HL-60/S4 treated with retinoic acid at 250 ng/mL for 4 days and 3 days (cell line): ENCODE results near the gene GBGT1.

Source experiments
- in situ Hi-C: fragments of 300-500 bp; cut with MboI; formaldehyde crosslinking; loops from 2 replicates; pipeline ENCODE4 v1.7.0; 2022; ENCODE audit warnings: low sequenced_read_pairs

The GBGT1 gene

GRCh38 chr9:133146746-133147411 is 16.8 kb downstream of the GBGT1 start:
- in situ Hi-C loops = no loop called here

DNA sequence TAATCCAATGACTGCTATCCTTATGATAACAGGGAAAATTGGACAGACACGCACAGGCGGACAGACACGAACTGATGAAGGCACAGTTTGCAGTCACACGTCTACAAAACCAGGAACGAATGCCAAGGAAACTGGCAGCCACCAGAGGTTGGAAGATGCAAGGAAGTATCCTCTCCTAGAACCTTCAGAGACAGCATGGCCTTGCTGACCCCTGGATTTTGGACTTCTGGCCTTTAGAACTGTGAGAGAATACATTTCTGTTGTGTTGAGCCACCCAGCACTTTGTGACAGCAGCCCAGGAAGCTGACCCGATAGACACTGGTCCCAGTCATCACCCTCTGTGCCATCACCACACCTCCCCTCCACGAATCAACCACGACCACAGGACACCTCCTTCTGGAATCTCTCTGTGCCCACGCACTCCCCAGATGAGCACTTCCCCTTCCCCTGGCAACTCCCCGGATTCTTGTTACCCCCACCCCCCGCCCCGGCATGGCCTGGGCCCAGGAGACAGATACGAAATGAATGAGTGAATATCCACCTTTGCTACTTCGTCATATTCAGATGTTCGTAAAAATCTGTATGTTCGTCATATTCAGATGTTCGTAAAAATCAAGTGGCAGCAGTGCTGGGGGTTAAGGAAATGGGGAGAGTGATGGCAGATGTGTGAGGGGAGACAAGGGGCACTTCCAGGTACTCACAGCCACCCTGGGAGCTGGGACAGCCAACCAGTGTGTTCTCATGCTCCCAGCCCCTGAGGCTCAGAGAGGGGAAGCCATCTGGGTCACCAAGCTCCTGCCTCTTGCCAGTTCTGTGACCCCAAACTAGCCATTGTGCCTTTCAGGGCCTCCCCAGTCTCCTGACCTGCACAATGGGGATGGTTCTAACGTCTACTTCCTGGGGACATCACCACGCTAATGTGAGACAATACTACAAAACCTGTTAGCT is 18.5 kb downstream of the GBGT1 start:
- in situ Hi-C loops = no loop called here

DNA sequence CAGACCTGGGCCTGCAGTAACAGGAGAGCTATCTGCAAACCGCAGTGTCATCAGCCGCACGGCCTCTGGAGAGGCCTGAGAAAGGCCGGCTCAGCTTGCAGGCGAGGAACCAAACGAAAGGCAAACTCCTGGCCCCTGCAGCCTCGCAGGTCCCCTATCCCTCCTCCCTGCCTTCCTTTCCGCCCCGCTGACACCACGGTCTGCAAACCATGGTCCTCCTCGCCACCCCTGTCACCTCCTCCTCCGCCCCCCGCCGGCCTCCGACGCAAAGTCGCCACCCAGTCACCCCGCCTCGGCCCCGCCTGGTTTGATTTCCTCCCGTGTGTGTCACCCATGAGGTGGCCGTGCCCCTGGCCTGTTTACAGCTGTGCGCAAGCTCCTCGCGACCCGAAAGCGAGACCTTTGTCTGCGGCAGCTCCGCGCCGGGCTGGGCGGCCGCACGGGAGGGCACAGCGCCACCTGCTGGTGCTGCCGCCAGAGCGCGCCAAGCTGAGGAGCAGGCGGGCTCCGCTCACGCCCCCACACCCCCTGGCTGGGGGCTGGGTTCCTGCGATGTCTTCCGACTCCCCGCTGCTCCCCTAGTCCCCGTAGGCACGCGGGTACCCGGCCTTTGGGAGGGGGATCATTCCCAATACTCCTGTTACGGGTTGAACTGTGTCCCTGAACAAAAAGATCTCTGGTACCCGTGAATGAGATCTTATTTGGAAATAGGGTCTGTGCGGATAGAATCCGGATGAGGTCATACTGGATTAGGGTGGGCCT is 19.4 kb downstream of the GBGT1 start:
- in situ Hi-C loops = no loop called here

- in situ Hi-C loops = no loop called here
Measured at GRCh38 chr9:133143639-133144141, 20.0 kb downstream of the GBGT1 start.

- in situ Hi-C loops = no loop called here
Measured at GRCh38 chr9:133142684-133143622, 20.8 kb downstream of the GBGT1 start.

- in situ Hi-C loops = no loop called here
Measured at GRCh38 chr9:133141833-133142595, 21.7 kb downstream of the GBGT1 start.

DNA sequence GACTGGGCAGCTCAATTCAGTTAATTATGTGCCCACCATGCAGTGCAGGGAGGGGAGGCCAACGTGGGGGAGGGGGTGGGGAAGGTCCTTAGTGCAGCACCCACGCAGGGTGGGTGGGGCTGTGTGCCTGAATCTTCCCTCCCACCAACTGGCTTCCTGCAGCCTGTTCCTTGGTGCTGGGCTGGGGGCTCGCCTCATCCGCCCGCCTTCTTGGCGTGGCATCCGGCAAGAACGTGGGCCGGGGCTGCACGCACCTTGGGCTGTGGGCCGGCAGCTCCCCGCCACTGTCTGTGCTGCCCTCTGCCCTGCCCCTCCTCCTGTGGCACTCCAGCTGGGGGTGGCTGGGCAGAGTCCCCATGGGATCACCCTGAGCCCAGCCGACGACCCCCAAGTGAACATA is 23.1 kb downstream of the GBGT1 start:
- in situ Hi-C loops = no loop called here

- in situ Hi-C loops = no loop called here
Measured at GRCh38 chr9:133140174-133140505, 23.6 kb downstream of the GBGT1 start.

DNA sequence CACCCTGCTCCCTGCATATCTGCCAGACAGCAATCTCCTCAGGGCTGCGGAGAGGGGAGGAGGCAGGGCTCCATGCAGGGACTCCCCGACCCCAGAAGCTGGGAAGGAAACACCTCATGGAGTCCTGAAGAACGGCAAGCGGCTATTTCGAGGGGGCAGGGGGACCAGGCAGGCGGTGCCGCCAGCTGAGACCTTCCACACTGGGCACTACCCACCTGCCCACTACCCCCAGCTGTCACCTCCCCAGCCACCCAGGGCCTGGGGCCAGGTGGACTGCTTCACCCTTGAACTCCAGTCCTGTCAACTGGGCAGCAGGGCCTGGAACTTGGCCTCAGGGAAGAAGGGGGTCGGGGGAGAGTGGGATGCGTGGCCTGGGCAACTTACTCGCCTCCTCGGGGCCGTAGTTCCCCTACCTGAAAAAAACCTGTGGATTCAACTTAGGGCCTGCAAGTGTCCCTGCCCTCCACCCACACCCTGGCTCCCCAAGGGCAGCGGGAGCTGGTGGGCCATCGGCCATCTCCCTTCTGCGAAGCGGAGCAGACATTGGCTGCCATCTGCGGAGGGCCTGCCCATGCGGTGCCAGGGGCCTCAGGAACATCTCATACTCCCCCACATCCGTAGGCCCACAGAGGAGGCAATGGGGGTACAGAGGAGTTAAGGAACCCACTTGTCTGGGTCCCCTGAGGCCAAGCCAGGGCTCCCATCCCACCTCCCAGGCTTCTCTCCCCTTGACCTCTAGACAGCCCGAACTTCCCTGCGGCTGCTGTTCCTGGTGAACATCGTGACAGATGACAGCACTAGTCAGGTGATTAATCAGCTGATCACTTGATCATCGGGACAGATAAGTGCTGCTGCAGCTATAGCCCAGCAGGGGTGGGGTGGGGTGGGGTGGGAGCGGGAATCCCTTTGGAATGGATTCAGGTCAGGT is 24.2 kb downstream of the GBGT1 start:
- in situ Hi-C loops = no loop called here

- in situ Hi-C loops = no loop called here
Measured at GRCh38 chr9:133137451-133138231, 26.1 kb downstream of the GBGT1 start.

DNA sequence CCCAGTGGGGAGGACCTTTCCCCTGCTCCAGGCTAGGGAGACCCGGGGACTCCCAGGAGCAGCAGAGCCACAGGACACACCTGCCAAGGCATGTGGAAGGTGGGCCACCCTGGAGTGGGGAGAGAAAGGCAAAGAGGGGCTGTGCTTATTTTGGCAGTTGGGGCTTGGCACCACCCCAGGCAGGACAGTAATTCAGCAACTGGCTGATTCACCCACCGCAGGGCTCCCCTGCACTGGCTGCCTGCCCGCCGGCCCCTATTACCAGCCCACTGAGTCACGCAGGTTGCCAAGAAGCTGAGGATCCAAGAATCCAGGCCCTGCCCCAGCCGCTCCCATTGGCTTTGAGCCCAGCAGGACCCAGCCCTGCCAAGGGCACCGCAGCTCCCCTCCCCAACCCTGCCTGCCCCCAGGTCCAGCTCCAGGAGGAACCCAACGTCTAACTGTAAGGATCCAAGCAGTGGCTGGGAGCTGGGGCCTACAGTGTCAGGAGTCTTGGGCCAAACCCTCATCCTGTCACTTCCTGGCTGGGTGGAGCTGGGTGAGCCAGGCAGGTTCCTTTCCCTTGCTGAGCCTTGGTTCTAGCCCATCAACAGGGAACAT is 28.5 kb downstream of the GBGT1 start:
- in situ Hi-C loops = no loop called here

DNA sequence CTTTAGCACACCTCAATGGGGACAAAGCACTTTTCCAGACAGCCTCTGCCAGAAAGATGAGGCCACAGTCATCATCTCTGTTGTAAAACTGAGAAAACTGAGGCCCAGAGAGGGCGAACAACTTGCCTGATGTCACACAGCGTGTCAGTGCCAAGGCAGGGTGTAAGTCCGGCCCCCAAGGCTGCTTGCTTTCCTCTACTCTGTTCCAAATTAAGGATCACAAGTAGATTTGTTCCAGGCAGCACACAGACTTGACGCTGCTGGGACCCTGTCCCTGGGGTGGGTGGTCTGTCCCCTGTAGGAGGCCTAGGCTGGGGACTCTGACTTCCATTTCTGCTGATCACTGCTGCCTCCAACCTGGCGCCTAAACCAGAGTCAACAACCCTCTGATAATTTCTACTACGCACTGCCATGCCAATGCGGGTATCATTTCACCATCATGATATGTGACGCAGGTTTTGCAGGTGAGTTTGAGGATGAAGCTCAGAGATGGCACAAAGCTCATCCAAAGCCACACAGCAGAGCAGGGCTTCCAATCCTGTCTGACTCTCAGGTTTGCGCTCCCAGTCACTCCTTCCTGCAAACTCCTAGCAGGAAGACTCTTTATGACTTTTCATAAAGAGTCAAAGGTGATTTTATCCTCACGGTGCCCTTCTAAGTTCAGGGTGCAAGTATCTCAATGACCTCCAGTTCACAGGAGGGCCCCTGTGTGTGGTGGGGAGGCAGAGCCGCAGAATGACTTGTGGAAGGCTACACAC is 29.1 kb downstream of the GBGT1 start:
- in situ Hi-C loops = no loop called here

GRCh38 chr9:133133681-133134387 is 29.9 kb downstream of the GBGT1 start:
- in situ Hi-C loops = no loop called here

DNA sequence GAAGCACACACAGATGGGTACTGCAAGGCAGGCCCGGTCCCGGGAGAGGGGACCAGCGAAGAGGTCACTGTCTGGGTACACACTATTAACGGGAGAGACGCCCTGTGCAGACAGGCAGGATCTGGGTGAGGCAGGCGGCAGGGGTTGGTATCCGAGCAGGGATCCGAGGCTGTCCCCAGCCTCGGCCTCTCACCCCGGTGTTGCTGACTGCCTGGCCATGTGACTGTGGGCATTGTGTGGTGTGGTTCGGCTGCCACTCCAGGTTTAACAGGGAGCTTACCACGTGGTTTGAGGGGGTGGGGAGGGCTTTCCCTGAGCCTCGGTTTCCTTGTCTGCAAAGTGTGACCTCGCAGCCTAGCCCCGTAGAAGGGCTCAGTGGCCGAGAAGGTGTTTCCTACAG is 31.5 kb downstream of the GBGT1 start:
- in situ Hi-C loops = no loop called here

GRCh38 chr9:133131506-133131905 is 32.2 kb downstream of the GBGT1 start:
- in situ Hi-C loops = no loop called here

- in situ Hi-C loops = no loop called here
Measured at GRCh38 chr9:133130685-133131244, 32.9 kb downstream of the GBGT1 start.
